CD4-positive, alpha-beta T cell treated with Interleukin-1 beta for 1 hour (primary cell): ENCODE data around the gene SMG7.

ENCODE experiments used
- DNase-seq, 2 donors: peaks; one replicate each; pipeline ENCODE4 v3.0.0-alpha.2; 2020 to 2022

SMG7 gene

GRCh38 chr1:183593356-183593755 lies 121.1 kb downstream of the SMG7 start:
- peak in 1 of 2 donors; percentile 42 for DNase-seq

DNA sequence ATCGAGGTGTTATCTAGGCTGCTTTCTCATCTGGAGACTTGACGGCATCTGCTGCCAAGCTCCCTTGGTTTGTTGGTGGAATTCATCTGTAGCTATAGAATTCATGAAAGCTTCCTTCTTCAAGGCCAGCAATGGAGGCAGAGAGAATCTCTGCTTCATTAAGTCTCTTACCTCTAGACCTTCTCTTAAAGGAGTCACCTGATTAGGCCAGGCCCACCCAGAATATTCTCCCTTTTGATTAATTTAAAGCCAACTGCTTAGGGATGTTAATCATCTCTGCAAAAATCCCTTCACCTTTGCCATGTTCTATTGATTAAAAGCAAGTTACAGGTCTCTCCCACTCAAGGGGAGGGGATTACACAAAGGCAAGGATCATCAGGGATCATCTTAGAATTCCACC lies 123.2 kb downstream of the SMG7 start:
- no peak for DNase-seq

GRCh38 chr1:183596500-183596899 lies 124.2 kb downstream of the SMG7 start:
- DNase-seq, result no peak

- DNase-seq, result no peak
These were observed 125.5 kb downstream of the SMG7 start for GRCh38 chr1:183597656-183598347.

- DNase-seq, result no peak
These were observed 126.1 kb downstream of the SMG7 start for GRCh38 chr1:183598386-183598785.

DNA sequence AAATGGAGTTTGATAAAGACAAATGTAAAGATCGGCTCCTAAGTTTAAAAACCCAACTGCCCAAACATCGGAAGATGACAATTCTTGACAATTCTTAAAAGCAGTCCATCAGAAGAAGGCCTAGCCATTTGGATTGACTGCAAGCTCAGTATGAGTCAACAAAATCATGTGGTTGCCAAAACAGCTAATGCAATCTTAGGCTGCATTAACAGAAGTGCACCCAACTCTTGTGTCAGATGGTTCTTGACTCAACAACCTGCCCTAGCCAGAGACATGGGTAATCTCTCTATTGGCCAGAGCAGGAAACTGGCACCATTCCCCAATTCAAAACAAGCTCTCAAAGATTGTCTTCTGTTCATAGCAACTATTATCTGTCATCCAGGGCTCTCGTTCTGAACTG lies 127.8 kb downstream of the SMG7 start:
- DNase-seq, result peak in 1 of 2 donors; percentile 47

DNA sequence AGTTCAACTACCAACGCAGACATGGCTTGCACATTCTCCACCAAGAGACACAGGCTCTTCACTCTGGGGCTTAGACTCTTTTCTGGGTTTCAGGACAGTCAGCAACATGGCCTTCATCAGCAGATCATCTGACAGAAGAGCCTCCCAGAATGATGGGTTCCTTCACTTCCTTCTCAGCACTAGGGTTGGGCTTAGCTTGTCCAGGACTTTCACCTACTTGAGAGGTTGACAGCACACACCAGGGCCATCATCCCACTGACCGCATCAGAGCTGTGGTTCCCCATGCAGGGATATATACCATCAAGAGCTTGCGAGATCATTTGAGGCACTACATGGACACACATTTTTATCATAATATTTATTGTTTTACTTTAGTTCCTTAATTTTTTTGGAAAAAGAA lies 128.3 kb downstream of the SMG7 start:
- DNase-seq, result no peak

- no peak for DNase-seq
These were observed 130.2 kb downstream of the SMG7 start for GRCh38 chr1:183602510-183602909.
